A673 (cell line): ENCODE results near the gene NOS3.

Experiments
- CTCF ChIP-seq: fragments of 300-800, 200-600 bp; sonication (generic); conservative IDR thresholded peaks from 2 replicates; pipeline ENCODE4 v1.5.1; 2017; ENCODE audit warnings: low read depth, mild to moderate bottlenecking, antibody characterized with exemption, low read length, moderate library complexity, mixed read lengths
- EZH2 ChIP-seq: fragments of 200-600 bp; sonication (generic); IDR thresholded peaks from 2 replicates; pipeline ENCODE4 v1.6.1; 2017; ENCODE audit warnings: borderline replicate concordance, low read depth, mild to moderate bottlenecking, mixed read lengths, antibody characterized with exemption, low read length; ENCODE audit not compliant: poor library complexity, severe bottlenecking

- TF ChIP-seq CTCF (no peak; the same call in 1 of the 2 replicates), EZH2 (no peak)
Observed at GRCh38 chr7:151060113-151060415, 69.2 kb downstream of the NOS3 start.
